KMS-11 (cell line): Measurements from ENCODE around the gene OXA1L.
"Not testable (repeated sequence)": the region's sequence is repeated elsewhere in the genome, so short reads cannot be mapped to it uniquely, and the experiment has no call there.

Experiments
- H2AFZ ChIP-seq: fragments of 200-600 bp; sonication (generic); 2 replicates; pipeline ENCODE4 v1.6.1; 2016; ENCODE audit warnings: antibody characterized with exemption, mixed run types, low read depth
- H3K27ac ChIP-seq: fragments of 200-600 bp; sonication (generic); 2 replicates; pipeline ENCODE4 v1.6.1; 2016; ENCODE audit warnings: mild to moderate bottlenecking, mixed run types
- H3K27me3 ChIP-seq: fragments of 200-600 bp; sonication (generic); 2 replicates; pipeline ENCODE4 v1.6.1; 2017; ENCODE audit warnings: mild to moderate bottlenecking, low read depth, mixed run types, moderate library complexity; ENCODE audit not compliant: insufficient read depth
- H3K36me3 ChIP-seq: fragments of 200-600 bp; sonication (generic); 2 replicates; pipeline ENCODE4 v1.6.1; 2017; ENCODE audit warnings: mild to moderate bottlenecking, mixed run types; ENCODE audit not compliant: insufficient read depth
- H3K4me1 ChIP-seq: fragments of 200-600 bp; sonication (generic); 2 replicates; pipeline ENCODE4 v1.6.1; 2016; ENCODE audit warnings: mild to moderate bottlenecking, low read depth, mixed run types; ENCODE audit not compliant: poor library complexity, severe bottlenecking
- H3K4me2 ChIP-seq: fragments of 200-600 bp; sonication (generic); 2 replicates; pipeline ENCODE4 v1.7.0; 2016; ENCODE audit warnings: mild to moderate bottlenecking, mixed run types
- H3K4me3 ChIP-seq: fragments of 200-600 bp; sonication (generic); IDR thresholded peaks from 2 replicates; pipeline ENCODE4 v1.6.1; 2017; ENCODE audit warnings: low read depth, low read length, mixed read lengths; ENCODE audit not compliant: insufficient read depth
- H3K79me2 ChIP-seq: fragments of 200-600 bp; sonication (generic); 2 replicates; pipeline ENCODE4 v1.6.1; 2016; ENCODE audit warnings: low read depth, mixed run types; ENCODE audit not compliant: insufficient read depth
- H3K9ac ChIP-seq: fragments of 200-600 bp; sonication (generic); 2 replicates; pipeline ENCODE4 v1.6.1; 2016; ENCODE audit warnings: mild to moderate bottlenecking, mixed run types
- H4K20me1 ChIP-seq: fragments of 200-600 bp; sonication (generic); 2 replicates; pipeline ENCODE4 v1.6.1; 2016; ENCODE audit warnings: mild to moderate bottlenecking, mixed run types; ENCODE audit not compliant: insufficient read depth
- CTCF ChIP-seq: fragments of 200-600 bp; sonication (generic); conservative IDR thresholded peaks from 2 replicates; pipeline ENCODE4 v1.6.1; 2017; ENCODE audit warnings: low read depth, mild to moderate bottlenecking, antibody characterized with exemption, low read length, moderate library complexity, mixed read lengths

The OXA1L gene

DNA sequence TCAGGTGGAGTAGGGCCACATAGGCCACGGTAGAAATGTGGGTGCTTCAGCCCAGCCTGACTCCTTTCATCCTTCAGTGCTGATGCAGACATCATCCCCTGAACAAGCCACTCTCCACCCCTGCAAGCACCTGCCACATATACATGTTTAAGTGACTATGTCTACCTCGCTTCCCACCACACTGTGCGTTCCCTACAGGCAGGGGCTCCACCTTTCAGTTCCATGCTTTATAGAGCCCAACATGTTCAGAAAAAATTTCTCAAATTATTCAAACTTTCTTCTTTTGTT is 37.1 kb downstream of the OXA1L start:
- no peak overlapping the region for H3K27ac ChIP-seq
- H3K4me3 ChIP-seq = no peak overlapping the region
- no peak overlapping the region for H2AFZ ChIP-seq
- H3K4me1 ChIP-seq = peaks cover 14% of the 10 kb centered on the region
- no peak overlapping the region for H3K9ac ChIP-seq
- no peaks in the 10 kb centered on the region for H3K36me3 ChIP-seq
- H3K79me2 ChIP-seq = no peaks in the 10 kb centered on the region
- no peaks in the 10 kb centered on the region for H4K20me1 ChIP-seq
- no peak overlapping the region for H3K4me2 ChIP-seq
- no peak for TF ChIP-seq CTCF
- no peaks in the 10 kb centered on the region for H3K27me3 ChIP-seq

DNA sequence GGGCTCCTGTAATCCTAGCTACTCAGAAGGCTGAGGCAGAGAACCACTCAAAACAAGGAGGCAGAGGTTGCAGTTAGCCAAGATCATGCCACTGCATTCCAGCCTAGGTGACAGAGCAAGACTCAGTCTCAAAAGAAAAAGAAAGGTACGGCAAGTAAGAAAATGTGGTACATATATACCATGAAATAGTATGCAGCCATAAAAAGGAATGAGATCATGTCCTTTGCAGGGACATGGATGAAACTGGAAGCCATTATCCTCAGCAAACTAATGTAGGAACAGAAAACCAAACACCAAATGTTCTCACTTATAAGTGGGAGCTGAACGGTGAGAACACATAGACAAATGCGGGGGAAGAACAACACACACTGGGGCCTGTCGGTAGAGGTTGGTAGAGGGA is 38.7 kb downstream of the OXA1L start:
- H3K4me2 ChIP-seq, H3K79me2 ChIP-seq, H3K36me3 ChIP-seq, H3K27me3 ChIP-seq, H3K9ac ChIP-seq, H3K4me3 ChIP-seq, H3K27ac ChIP-seq, H4K20me1 ChIP-seq, H2AFZ ChIP-seq: not testable (repeated sequence)
- H3K4me1 ChIP-seq = peaks cover 28% of the 10 kb centered on the region

GRCh38 chr14:22807432-22808087 is 41.1 kb downstream of the OXA1L start:
- Histone ChIP-seq H3K4me1 (peaks cover 50% of the 10 kb centered on the region), H3K27me3 (no peaks in the 10 kb centered on the region), H3K27ac (no peak overlapping the region), H3K36me3 (no peaks in the 10 kb centered on the region), H3K79me2 (no peaks in the 10 kb centered on the region), H3K9ac (no peak overlapping the region), H2AFZ (no peak overlapping the region), H3K4me2 (no peak overlapping the region), H3K4me3 (no peak overlapping the region), H4K20me1 (no peaks in the 10 kb centered on the region)
- no peak for TF ChIP-seq CTCF

DNA sequence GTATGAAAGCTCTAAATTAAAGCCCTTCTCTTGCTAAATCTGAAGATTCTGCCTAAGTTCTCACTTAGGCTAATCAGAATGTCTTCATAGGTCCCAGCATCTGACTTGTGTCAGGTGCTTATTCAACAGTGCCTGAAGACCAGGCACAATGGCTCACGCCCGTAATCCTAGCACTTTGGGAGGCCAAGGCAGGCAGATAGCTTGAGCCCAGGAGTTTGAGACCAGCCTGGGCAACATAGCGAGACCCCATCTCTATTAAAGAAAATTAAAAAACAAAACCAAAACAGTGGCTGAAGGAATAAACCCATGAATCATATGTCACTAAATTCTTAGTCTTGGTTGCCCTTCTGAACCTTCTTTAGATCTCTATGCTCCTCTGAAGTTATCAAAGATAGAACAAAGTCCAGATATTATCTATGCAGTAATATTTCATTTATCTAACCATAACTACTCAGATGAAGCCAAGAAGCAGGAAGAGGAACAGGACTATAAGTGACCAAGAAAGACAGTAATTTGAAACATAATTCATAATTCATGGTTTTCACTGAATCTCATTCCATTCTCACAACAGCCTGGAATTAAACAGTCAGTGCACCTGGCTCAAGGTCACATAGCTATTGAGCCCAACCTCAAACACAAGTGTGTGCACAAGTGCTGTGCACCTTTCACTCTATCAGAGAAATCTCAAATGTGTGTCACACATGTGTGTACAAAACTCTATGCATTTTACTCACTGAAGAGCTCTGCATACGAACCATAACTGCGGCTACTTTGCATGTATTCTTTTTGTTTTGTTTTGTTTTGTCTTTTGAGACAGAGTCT is 42.1 kb downstream of the OXA1L start:
- Histone ChIP-seq H3K27ac (no peak overlapping the region; the same call in 1 of the 2 replicates), H3K27me3 (no peaks in the 10 kb centered on the region), H3K79me2 (no peaks in the 10 kb centered on the region), H4K20me1 (no peaks in the 10 kb centered on the region), H3K36me3 (no peaks in the 10 kb centered on the region), H3K4me3 (no peak overlapping the region), H3K4me2 (no peak overlapping the region), H3K4me1 (peaks cover 59% of the 10 kb centered on the region), H3K9ac (no peak overlapping the region), H2AFZ (no peak overlapping the region)
- no peak for TF ChIP-seq CTCF

- TF ChIP-seq CTCF = no peak
- Histone ChIP-seq H2AFZ (no peak overlapping the region), H4K20me1 (no peaks in the 10 kb centered on the region), H3K36me3 (no peaks in the 10 kb centered on the region), H3K79me2 (no peaks in the 10 kb centered on the region), H3K4me2 (peak overlapping the region; percentile 80; the same call in 1 of the 2 replicates), H3K27me3 (no peaks in the 10 kb centered on the region), H3K4me1 (peaks cover 80% of the 10 kb centered on the region), H3K9ac (peak overlapping the region; percentile 65; the same call in 1 of the 2 replicates), H3K4me3 (no peak overlapping the region), H3K27ac (peak overlapping the region; percentile 95)
Measured at GRCh38 chr14:22811722-22812121, 45.2 kb downstream of the OXA1L start.
